ENCODE measurements around the gene FHOD3. TPM values are rescaled to one million over a fixed set of nuclear protein-coding genes. Genes with fewer than 3 reads are reported as not detected.

Gene FHOD3
- total RNA-seq, 1 donor from 2014 or later, result 2.5 TPM

- peak; percentile 91 for DNase-seq
- H3K27me3 ChIP-seq (ENCODE audit: low read depth), result no peaks in the 10 kb centered on the region
- H3K4me3 ChIP-seq, result peak within 1 kb of the TSS; percentile 89
- intact Hi-C loops (cut with DNase I), result no loop called here
- TF ChIP-seq CTCF (IDR thresholded peaks at IDR 0.05), result peak; percentile 56
- H3K27ac ChIP-seq, result peak within 1 kb of the TSS; percentile 87
- peaks cover 23% of the 10 kb centered on the region for H3K4me1 ChIP-seq
- no peaks in the 10 kb centered on the region for H3K9me3 ChIP-seq
- peak; percentile 98 for ATAC-seq
- H3K36me3 ChIP-seq, result no peaks in the 10 kb centered on the region
Observed at GRCh38 chr18:36828630-36829361, 531.3 kb downstream of the FHOD3 start, which contains the start of the genes KIAA1328 and TPGS2. Gene KIAA1328, plus strand, starts transcription at chr18:36829127. Its CDS starts 12 bp downstream, at chr18:36829139. Gene TPGS2, minus strand, starts transcription at chr18:36829002. Its CDS starts 235 bp downstream, at chr18:36828767.

Other genes starting within 250 kb of the FHOD3 start
- gene RPRD1A, start 230.2 kb upstream of the FHOD3 start, total RNA-seq, result 39.1 TPM
- gene SLC39A6, start 168.4 kb upstream of the FHOD3 start, total RNA-seq, result 28.9 TPM
- 62.2 TPM for gene ELP2, start 167.8 kb upstream of the FHOD3 start, total RNA-seq
- 4.2 TPM for gene MOCOS, start 110.2 kb upstream of the FHOD3 start, total RNA-seq

Measured in lower lobe of right lung (tissue), 2 donors.